Endothelial cell of umbilical vein (primary cell): ENCODE data around the gene MTCL1. TPM values are rescaled to one million over a fixed set of nuclear protein-coding genes. Genes with fewer than 3 reads are reported as not detected.

Experiments
- BruUV-seq: library from RNA; stranded (reverse); fragments of 400-500 nt; replicated peaks from 2 replicates; lab custom pipeline; 2021; lab: Mats Ljungman, UMichigan
- CTCF ChIA-PET: fragments of 300-600, 350-600 bp; sonication (Branson Sonifier 250); formaldehyde crosslinking; loops from one replicate; lab custom pipeline; 2021; ENCODE audit warnings: antibody characterized with exemption, inconsistent platforms; lab: Charles Lee
- POLR2A ChIA-PET: fragments of 300-600, 350-600 bp; sonication (Branson Sonifier 250); formaldehyde crosslinking; loops from one replicate; lab custom pipeline; 2021; ENCODE audit warnings: antibody characterized with exemption, inconsistent platforms; lab: Charles Lee
- DNase-seq: peaks from one replicate; pipeline ENCODE4 v3.0.0-alpha.2; 2011; ENCODE audit warnings: low read depth, low spot score
- FAIRE-seq: peaks from 2 replicates; lab custom pipeline; 2011; peaks lifted over from hg19 to GRCh38; lab: Jason Lieb, UNC
- H2AFZ ChIP-seq: 2 replicates; pipeline ENCODE4 v1.6.0; 2012; ENCODE audit warnings: low read depth, low read length, control low read depth, inconsistent platforms
- H3K27ac ChIP-seq: 2 replicates; pipeline ENCODE4 v1.5.1; 2011; ENCODE audit warnings: low read depth, mild to moderate bottlenecking, control low read depth, low read length, moderate library complexity; ENCODE audit not compliant: insufficient read depth
- H3K27me3 ChIP-seq, 2 experiments: 2 replicates each; pipeline versions ENCODE4 v1.6.0 to v1.6.1; 2011; ENCODE audit warnings: low read length in 2 of 2, mixed read lengths in 1 of 2; ENCODE audit not compliant: control insufficient read depth in 2 of 2, insufficient read depth in 2 of 2
- H3K36me3 ChIP-seq, 2 experiments: 2 replicates in 1 of 2; 3 replicates in 1 of 2; pipeline ENCODE4 v1.5.1; 2011; ENCODE audit warnings: low read length in 2 of 2, mild to moderate bottlenecking in 1 of 2, moderate library complexity in 1 of 2; ENCODE audit not compliant: control insufficient read depth in 2 of 2, insufficient read depth in 2 of 2; ENCODE audit errors: extremely low read depth in 1 of 2
- H3K4me1 ChIP-seq: 3 replicates; pipeline ENCODE4 v1.5.1; 2011; ENCODE audit warnings: mild to moderate bottlenecking, low read length; ENCODE audit not compliant: control insufficient read depth, insufficient read depth; ENCODE audit errors: extremely low read depth
- H3K4me2 ChIP-seq: 2 replicates; pipeline ENCODE4 v1.6.1; 2011; ENCODE audit warnings: low read length, control low read depth, mixed read lengths; ENCODE audit not compliant: insufficient read depth
- H3K4me3 ChIP-seq, 3 experiments: fragments of 200-600 bp in 1 of 3; sonication (generic), shearing (Covaris generic) in 1 of 3; replicated peaks in 1 of 3; 2 replicates each; pipeline ENCODE4 v1.5.1; 2011 to 2016; ENCODE audit warnings: control low read depth in 3 of 3, low read length in 3 of 3, mild to moderate bottlenecking in 2 of 3, inconsistent platforms in 1 of 3, low read depth in 1 of 3, moderate library complexity in 1 of 3; ENCODE audit not compliant: insufficient read depth in 1 of 3
- H3K79me2 ChIP-seq: 2 replicates; pipeline ENCODE4 v1.6.0; 2012; ENCODE audit warnings: low read length, inconsistent platforms; ENCODE audit not compliant: control insufficient read depth, insufficient read depth
- H3K9ac ChIP-seq: replicated peaks from 2 replicates; pipeline ENCODE3; 2011; ENCODE audit warnings: low read length, control low read depth; ENCODE audit not compliant: insufficient read depth; ENCODE audit errors: extremely low read depth
- H3K9me1 ChIP-seq: replicated peaks from 3 replicates; pipeline ENCODE4 v1.6.0; 2011; ENCODE audit warnings: mild to moderate bottlenecking, low read length; ENCODE audit not compliant: control insufficient read depth, insufficient read depth; ENCODE audit errors: extremely low read depth
- H3K9me3 ChIP-seq: replicated peaks from 2 replicates; pipeline ENCODE4 v1.5.1; 2012; ENCODE audit warnings: low read length, inconsistent platforms; ENCODE audit not compliant: control insufficient read depth, insufficient read depth
- H4K20me1 ChIP-seq: replicated peaks from 2 replicates; pipeline ENCODE3; 2011; ENCODE audit warnings: mild to moderate bottlenecking, low read length; ENCODE audit not compliant: control insufficient read depth, insufficient read depth; ENCODE audit errors: extremely low read depth
- CTCF ChIP-seq, 2 donors: IDR thresholded peaks; 1 replicate in 1 of 2; 2 replicates in 1 of 2; pipeline ENCODE4 v1.5.1; 2011; ENCODE audit warnings: low read length in 2 of 2, mild to moderate bottlenecking in 2 of 2, moderate library complexity in 2 of 2, control low read depth in 1 of 2, inconsistent platforms in 1 of 2, low read depth in 1 of 2; ENCODE audit not compliant: insufficient read depth in 1 of 2; ENCODE audit errors: extremely low read depth in 1 of 2
- EZH2 ChIP-seq: IDR thresholded peaks from 2 replicates; pipeline ENCODE4 v1.6.1; 2012; ENCODE audit warnings: borderline replicate concordance, low read depth, mild to moderate bottlenecking, moderate library complexity, low read length, inconsistent platforms; ENCODE audit not compliant: severe bottlenecking
- FOS ChIP-seq: IDR thresholded peaks from 2 replicates; pipeline ENCODE4 v1.6.1; 2011; ENCODE audit warnings: mild to moderate bottlenecking, low read length, moderate library complexity, borderline replicate concordance; ENCODE audit not compliant: insufficient read depth
- GATA2 ChIP-seq: IDR thresholded peaks from 2 replicates; pipeline ENCODE4 v1.7.0; 2011; ENCODE audit warnings: low read depth, mild to moderate bottlenecking, moderate library complexity, mixed read lengths, low read length; ENCODE audit not compliant: insufficient read length, insufficient read depth
- JUN ChIP-seq: IDR thresholded peaks from 2 replicates; pipeline ENCODE4 v1.6.1; 2011; ENCODE audit warnings: borderline replicate concordance, low read depth; ENCODE audit not compliant: insufficient read length, insufficient read depth
- MAX ChIP-seq: IDR thresholded peaks from 2 replicates; pipeline ENCODE4 v1.6.1; 2011; ENCODE audit not compliant: insufficient read depth, insufficient read length
- MYC ChIP-seq: IDR thresholded peaks from one replicate; pipeline ENCODE4 v1.6.1; 2011; ENCODE audit warnings: mild to moderate bottlenecking, low read depth, low read length
- POLR2A ChIP-seq: IDR thresholded peaks from 2 replicates; pipeline ENCODE4 v1.6.1; 2012; ENCODE audit warnings: low read depth, mild to moderate bottlenecking, control low read depth, low read length
- POLR2AphosphoS5 ChIP-seq: IDR thresholded peaks from 2 replicates; pipeline ENCODE4 v1.6.1; 2012; ENCODE audit warnings: low read depth, mild to moderate bottlenecking, control low read depth, low read length, moderate library complexity; ENCODE audit not compliant: insufficient read depth
- dilution Hi-C: fragments of 300-500 bp; cut with MboI; formaldehyde crosslinking; loops from one replicate; pipeline ENCODE4 v1.15.0; 2019; ENCODE audit warnings: low sequenced_read_pairs; ENCODE audit not compliant: extremely low pct_ligation_motif_present
- intact Hi-C: fragments of 100-400 bp; cut with micrococcal nuclease; formaldehyde crosslinking; loops from one replicate; pipeline ENCODE4 v1.10.0; 2022
- polyA plus RNA-seq, 4 experiments: library from polyadenylated mRNA; depleted of rRNA in 3 of 4; stranded (reverse) in 3 of 4; unstranded in 1 of 4; fragments of >200 nt; gene quantifications; 2 replicates each; pipeline versions ENCODE4 v1.2.1 to v1.2.3, GENCODE V29; 2011 to 2012; ENCODE audit warnings: missing spikeins in 1 of 4
- total RNA-seq: library from RNA; stranded (reverse); gene quantifications from 2 replicates; pipeline ENCODE4 v1.2.3, GENCODE V29; 2021

Gene MTCL1
- total and polyA plus RNA-seq, 2 donors (not counting 3 experiments of a cell fraction or from before 2014, with no cell fraction given) = 11.9 to 75.7 TPM

GRCh38 chr18:8694891-8695290, 10.5 kb upstream of the MTCL1 start:
- DNase-seq (no peak), FAIRE-seq (no peak)
- Histone ChIP-seq H3K9ac (no peak overlapping the region), H3K4me3 (no peak overlapping the region), H3K27ac (no peak overlapping the region), H3K9me3 (no peaks in the 10 kb centered on the region), H3K4me1 (no peaks in the 10 kb centered on the region), H3K4me2 (no peak overlapping the region), H3K9me1 (no peaks in the 10 kb centered on the region), H3K36me3 (no peaks in the 10 kb centered on the region), H4K20me1 (no peaks in the 10 kb centered on the region), H2AFZ (no peak overlapping the region), H3K79me2 (no peaks in the 10 kb centered on the region), H3K27me3 (peaks cover 0 to 3% of the 10 kb centered on the region in 2 experiments)
- ChIA-PET POLR2A (interaction anchor here (0.6 kb wide), 1 partner anchor 289 kb away, joined by 3 read pairs; no protein-coding TSS in a partner anchor), CTCF (interaction anchor here (1.6 to 2.9 kb wide), 6 partner anchors 23 to 293 kb away, joined by 6 to 95 read pairs (median 28); no protein-coding TSS in a partner anchor)
- intact Hi-C loops = no loop called here
- TF ChIP-seq JUN (no peak), CTCF (IDR thresholded peaks at IDR 0.05; ENCODE audit: extremely low read depth in 1 of 2, insufficient read depth in 1 of 2, low read depth in 1 of 2, low read length in 2 of 2) (no peak)
- dilution Hi-C loops = no loop called here
- no TSS peak for BruUV-seq

- Histone ChIP-seq H3K9me1 (no peaks in the 10 kb centered on the region), H3K27me3 (peaks cover 0 to 3% of the 10 kb centered on the region in 2 experiments), H3K36me3 (no peaks in the 10 kb centered on the region), H3K27ac (no peak overlapping the region), H3K4me3 (no peak overlapping the region), H3K79me2 (no peaks in the 10 kb centered on the region), H2AFZ (no peak overlapping the region), H3K9me3 (no peaks in the 10 kb centered on the region), H3K4me1 (no peaks in the 10 kb centered on the region), H3K9ac (no peak overlapping the region), H4K20me1 (no peaks in the 10 kb centered on the region), H3K4me2 (no peak overlapping the region)
- ChIA-PET POLR2A (interaction anchor here (0.6 to 0.7 kb wide), 2 partner anchors 79 to 113 kb away, joined by 4 to 5 read pairs; no protein-coding TSS in a partner anchor), CTCF (interaction anchor here (1.0 to 2.9 kb wide), 28 partner anchors 9 to 822 kb away, joined by 3 to 95 read pairs (median 7); partner anchors contain the start of gene MTCL1)
- intact Hi-C loops = loop anchor here (1.0 to 2.0 kb wide), 4 partner anchors 42 to 359 kb away; no protein-coding TSS in a partner anchor
- FAIRE-seq (no peak), DNase-seq (no peak)
- no TSS peak for BruUV-seq
- dilution Hi-C loops = no loop called here
- TF ChIP-seq JUN (no peak), MYC (no peak), EZH2 (no peak), MAX (no peak), FOS (no peak), CTCF (IDR thresholded peaks at IDR 0.05; ENCODE audit: extremely low read depth in 1 of 2, insufficient read depth in 1 of 2, low read depth in 1 of 2, low read length in 2 of 2) (no peak), GATA2 (no peak), POLR2A (no peak), POLR2AphosphoS5 (no peak)
Observed at GRCh38 chr18:8695932-8696517, 9.3 kb upstream of the MTCL1 start.
